ENCODE data around the gene CYP1A1.
"Not testable (repeated sequence)": the region's sequence is repeated elsewhere in the genome, so short reads cannot be mapped to it uniquely, and the experiment has no call there.

The CYP1A1 gene

GRCh38 chr15:74725225-74725774 is at the start of gene CYP1A1:
TSS of gene CYP1A1 (minus strand) at chr15:74725528. CDS start at chr15:74723097, 2,431 bp downstream.
- DNase-seq: no peak

GRCh38 chr15:74773731-74774252 is 48.5 kb upstream of the CYP1A1 start:
- no peak for DNase-seq

- no peak for DNase-seq
These were observed 48.0 kb upstream of the CYP1A1 start for GRCh38 chr15:74773329-74773728.

- DNase-seq: no peak
These were observed 45.0 kb upstream of the CYP1A1 start for GRCh38 chr15:74770211-74770903.

DNA sequence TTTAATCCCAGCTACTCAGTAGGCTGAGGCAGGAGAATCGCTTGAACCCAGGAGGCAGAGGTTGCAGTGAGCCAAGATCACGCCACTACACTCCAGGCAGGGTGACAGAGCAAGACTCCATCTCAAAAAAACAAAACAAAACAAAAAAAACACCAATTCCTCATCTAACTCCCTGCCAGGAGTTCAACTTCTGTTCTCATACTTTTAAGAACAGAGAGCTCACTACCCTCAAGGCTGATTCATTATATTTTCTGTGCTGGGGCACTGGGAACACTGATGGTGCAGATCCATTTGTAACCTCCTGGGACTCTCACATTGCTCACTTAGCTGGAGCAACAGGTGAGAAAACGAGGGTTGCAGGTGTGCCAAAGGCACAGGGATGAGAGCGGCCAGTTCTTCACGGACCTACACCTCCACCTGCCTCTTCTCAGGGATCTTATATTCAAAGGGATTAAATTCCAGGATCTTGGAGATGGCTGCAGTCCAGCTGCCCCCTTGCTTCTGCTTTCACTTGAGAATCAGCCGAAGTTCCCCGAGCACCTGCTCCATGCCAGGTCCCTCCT is 44.2 kb upstream of the CYP1A1 start:
- no peak for DNase-seq

DNA sequence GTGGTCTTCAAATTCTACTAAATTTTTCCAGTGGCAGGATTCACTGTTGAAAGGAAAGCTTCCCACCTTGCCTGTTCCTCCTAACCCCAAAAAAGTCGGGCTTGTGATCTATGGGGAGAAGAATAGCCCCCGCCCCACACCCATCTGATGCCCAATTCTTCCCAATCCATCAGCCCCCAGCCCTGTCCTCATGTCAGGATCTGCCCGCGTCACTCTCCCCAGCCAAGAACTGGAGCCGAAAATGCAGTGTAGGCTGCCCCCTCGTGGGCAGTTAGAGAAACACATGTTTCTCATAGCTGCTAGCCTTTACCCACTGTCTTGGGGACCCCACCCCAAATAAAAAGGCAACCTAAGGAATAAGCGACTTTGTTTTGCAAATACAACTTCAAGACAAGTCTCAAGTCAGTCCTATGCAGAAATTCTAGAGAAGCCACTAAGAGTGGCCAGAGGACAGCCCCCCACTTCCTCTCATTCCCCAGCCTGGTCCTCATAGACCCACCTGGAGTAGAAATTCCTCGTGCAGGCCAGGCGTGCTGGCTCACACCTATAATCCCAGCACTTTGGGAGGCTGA is 43.5 kb upstream of the CYP1A1 start:
- DNase-seq: no peak

DNA sequence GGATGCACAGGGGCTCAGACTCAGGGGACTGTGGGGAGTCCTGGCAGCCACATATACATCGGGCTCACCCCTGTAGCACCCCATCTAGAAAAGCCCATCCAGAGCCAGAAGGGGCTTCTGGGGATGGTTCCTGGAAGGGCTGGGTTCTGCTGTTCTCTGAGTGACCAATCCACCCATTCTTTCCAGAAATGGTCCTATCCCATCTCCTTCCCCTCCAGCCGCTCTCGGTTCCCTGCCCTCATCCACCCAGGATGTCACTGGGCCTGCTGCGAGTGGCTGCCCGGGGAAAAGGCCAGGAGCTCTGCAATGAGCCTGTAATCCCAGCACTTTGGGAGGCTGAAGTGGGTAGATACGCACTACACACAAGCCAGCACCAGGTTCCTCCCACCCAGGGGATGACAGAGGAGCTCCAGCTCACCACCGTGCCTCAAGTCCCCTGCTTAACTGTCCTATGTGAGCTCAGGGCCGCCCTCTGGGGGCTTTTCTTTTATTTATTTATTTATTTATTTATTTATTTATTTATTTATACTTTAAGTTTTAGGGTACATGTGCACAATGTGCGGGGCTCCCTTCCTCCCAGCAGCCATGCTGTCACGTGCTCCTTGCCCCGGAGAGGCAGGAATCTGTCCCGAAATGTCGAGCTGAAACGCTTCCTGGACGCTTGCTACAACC is 42.9 kb upstream of the CYP1A1 start:
- DNase-seq: no peak

DNA sequence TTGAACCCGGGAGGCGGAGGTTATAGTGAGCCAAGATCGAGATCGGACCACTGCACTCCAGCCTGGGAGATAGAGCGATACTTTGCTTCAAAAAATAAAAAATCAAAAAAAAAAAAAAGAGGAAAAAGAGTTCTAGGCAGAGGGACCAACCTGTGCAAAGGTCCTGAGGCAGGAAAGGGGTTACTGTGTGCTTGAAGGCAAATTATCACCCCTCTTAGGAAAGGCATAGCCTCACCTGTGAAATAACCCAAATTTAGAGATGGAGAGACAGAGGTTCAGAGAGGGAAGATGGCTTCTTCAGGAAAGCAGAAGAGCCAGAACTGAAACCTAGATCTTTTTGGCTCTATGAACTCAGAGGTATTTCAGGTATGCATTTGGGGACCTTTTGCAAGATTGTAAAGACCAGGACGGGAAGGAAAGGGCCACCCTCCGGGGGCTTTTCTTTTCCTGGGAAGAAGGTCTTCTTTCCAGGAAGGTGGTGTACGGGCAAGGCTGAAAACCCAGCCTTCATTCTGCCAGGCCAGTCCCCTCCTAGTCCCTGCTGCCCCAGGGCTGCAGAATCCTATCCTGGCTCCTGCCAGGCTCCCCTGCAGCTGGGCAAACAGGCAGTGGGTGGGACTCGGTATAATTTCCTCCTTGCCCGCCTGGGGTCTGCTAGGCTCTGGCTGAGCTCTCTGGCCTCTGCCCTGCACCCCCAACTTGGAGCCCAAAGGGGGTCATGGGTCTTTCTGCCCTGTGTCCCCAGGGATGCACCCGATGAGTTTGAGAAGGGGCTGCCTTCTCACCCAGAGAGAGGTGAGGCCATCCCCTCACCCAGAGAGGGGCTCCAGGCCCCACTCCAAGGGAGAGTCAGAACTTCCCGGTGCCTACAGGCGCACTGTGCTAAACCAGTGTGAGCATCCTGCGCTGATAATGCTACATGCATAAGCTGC is 42.1 kb upstream of the CYP1A1 start:
- DNase-seq: no peak

GRCh38 chr15:74763416-74763815 is 38.1 kb upstream of the CYP1A1 start:
- DNase-seq: no peak

DNA sequence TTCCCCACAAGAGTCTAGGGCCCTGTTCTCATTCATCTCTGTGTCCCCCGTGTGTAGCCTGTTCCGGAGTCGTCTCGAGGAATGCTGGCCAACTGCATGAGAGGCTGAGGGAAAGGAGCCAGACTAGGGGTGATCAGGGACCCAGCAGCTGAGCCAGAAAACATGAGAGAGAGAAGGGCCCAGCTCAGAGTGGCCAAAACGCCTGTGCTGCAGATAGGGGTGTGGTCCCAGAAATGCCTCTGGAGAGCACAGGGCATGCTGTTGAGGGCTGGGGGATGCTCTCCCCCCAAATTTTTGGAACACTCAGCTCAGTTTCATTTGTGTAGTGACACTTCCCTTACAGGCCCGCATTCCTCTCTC is 37.4 kb upstream of the CYP1A1 start:
- no peak for DNase-seq

GRCh38 chr15:74758736-74759135 is 33.4 kb upstream of the CYP1A1 start:
- DNase-seq: no peak

GRCh38 chr15:74754593-74755215 is 29.4 kb upstream of the CYP1A1 start:
- DNase-seq: no peak

DNA sequence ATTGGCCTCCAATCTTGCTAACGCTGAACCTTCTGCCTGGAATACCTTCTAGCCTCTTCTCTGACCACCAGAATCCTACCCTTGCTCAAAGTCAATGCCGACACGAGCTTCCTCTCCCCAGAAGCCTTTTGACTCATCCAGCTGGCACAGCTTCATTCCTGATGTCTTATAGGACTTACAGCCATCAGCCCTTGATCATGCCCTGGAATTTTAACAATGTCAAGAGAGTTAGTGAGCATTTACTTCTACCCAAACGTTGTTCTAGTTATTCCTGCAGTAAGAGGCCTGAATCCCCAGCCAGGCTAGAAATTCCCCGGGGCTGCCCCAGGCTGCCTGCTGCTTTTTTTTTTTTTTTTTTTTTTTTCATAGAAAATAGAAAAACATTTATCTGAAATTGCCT is 27.2 kb upstream of the CYP1A1 start:
- no peak for DNase-seq

- no peak for DNase-seq
These were observed 26.7 kb upstream of the CYP1A1 start for GRCh38 chr15:74752011-74752410.

- DNase-seq: no peak
These were observed 25.4 kb upstream of the CYP1A1 start for GRCh38 chr15:74750751-74751150.

GRCh38 chr15:74749832-74750231 is 24.5 kb upstream of the CYP1A1 start:
- DNase-seq: no peak

DNA sequence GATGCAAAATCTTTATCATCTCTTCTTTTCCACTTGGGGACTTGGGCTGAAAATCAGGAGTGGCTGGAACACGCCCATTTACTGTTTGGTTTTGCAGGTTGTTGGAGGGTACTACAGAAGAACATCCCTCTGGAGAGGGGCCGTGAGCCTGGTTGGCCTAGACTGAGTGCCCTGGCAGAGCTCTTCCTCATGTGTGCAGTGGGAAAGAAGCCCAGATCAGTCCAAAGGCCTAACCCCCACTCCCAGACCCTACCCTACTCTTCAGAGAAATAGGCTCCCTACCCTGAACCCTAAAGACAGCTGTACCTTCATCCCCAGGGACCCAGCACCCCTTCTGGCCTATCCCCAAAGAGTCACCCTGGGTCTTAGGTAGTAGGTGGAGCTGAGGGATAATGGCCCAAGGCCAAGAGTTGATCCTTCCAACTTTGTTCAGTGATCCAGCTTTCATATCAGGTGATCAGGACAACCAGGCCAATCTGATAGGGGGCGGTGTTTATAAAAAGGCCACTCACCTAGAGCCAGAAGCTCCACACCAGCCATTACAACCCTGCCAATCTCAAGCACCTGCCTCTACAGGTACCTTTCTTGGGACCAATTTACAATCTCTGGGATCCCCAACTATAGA is 23.1 kb upstream of the CYP1A1 start, which contains the start of gene CYP1A2:
TSS of gene CYP1A2 (plus strand) at position 524 of the 625 bp plus-strand sequence. CDS start 894 bp downstream, outside the sequence.
- DNase-seq: no peak

GRCh38 chr15:74746389-74746788 is 21.1 kb upstream of the CYP1A1 start:
- DNase-seq: no peak

DNA sequence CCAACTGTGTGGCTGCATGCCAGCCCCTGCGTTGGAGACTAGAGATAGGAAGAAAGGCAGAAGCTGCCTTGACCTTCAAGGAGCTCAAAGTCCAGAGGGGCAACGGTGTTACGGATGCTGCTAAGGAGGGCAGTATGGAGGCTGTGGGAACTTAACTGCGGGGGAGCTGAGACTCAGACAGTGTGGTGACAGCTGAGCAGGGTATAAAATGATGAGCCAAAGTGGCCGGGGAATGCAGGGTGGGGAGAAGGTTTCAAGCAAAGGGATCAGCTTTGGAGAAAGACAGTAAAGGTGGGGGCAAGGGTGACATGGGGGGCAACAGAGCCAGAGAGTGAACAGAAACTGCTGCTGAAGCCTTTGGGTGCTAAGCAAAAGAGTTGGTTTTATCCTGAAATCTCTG is 17.1 kb upstream of the CYP1A1 start:
- DNase-seq: no peak

DNA sequence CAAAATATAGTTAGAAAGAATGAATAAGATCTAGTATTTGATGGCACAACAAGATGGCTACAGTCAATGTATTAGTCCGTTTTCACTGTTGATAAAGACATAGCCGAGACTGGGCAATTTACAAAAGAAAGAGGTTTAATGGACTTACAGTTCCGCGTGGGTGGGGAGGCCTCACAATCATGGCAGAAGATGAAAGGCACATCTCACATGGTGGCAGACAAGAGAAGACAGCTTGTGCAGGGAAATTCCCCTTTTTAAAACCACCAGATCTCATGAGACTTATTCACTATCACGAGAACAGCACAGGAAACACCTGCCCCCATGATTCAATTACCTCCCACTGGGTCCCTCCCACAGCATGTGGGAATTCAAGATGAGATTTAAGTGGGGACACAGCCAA is 12.9 kb upstream of the CYP1A1 start:
- not testable (repeated sequence) for DNase-seq

GRCh38 chr15:74735305-74735704 is 10.0 kb upstream of the CYP1A1 start:
- no peak for DNase-seq
